ENCODE data around the gene TSPAN31. TPM values are rescaled to one million over a fixed set of nuclear protein-coding genes. Genes with fewer than 3 reads are reported as not detected.

Gene TSPAN31
- total RNA-seq, 1 donor from 2014 or later = 42.3 TPM

DNA sequence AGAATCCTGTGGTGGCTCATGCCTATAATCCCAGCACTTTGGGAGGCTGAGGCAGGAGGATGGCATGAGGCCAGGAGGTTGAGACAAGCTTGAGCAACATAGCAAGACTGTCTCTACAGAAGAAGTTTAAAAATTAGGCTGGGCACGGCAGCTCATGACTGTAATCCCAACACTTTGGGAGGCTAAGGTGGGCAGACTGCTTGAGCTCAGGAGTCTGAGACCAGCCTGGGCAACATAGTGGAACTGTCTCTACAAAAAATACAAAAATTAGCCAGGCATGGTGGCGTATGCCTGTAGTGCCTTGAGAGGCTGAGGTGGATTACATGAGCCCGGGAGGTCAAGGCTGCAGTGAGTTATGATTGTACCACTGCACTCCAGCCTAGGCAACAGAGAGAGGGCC is 23.0 kb downstream of the TSPAN31 start:
- intact Hi-C loops (cut with DNase I) = loop anchor here (5.0 kb wide), 1 partner anchor 41 kb away; no protein-coding TSS in a partner anchor
- Histone ChIP-seq H3K4me1 (peaks cover 0 to 32% of the 10 kb centered on the region in 2 donors), H3K27me3 (no peaks in the 10 kb centered on the region), H3K27ac (no peak overlapping the region), H3K9me3 (no peaks in the 10 kb centered on the region), H3K36me3 (no peaks in the 10 kb centered on the region), H3K4me3 (no peak overlapping the region)
- DNase-seq (ENCODE audit: low spot score in 2 of 2) = peak in 1 of 2 donors; percentile 54
- TF ChIP-seq, protein P1, sequence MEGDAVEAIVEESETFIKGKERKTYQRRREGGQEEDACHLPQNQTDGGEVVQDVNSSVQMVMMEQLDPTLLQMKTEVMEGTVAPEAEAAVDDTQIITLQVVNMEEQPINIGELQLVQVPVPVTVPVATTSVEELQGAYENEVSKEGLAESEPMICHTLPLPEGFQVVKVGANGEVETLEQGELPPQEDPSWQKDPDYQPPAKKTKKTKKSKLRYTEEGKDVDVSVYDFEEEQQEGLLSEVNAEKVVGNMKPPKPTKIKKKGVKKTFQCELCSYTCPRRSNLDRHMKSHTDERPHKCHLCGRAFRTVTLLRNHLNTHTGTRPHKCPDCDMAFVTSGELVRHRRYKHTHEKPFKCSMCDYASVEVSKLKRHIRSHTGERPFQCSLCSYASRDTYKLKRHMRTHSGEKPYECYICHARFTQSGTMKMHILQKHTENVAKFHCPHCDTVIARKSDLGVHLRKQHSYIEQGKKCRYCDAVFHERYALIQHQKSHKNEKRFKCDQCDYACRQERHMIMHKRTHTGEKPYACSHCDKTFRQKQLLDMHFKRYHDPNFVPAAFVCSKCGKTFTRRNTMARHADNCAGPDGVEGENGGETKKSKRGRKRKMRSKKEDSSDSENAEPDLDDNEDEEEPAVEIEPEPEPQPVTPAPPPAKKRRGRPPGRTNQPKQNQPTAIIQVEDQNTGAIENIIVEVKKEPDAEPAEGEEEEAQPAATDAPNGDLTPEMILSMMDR (IDR thresholded peaks at IDR 0.05) = no peak

DNA sequence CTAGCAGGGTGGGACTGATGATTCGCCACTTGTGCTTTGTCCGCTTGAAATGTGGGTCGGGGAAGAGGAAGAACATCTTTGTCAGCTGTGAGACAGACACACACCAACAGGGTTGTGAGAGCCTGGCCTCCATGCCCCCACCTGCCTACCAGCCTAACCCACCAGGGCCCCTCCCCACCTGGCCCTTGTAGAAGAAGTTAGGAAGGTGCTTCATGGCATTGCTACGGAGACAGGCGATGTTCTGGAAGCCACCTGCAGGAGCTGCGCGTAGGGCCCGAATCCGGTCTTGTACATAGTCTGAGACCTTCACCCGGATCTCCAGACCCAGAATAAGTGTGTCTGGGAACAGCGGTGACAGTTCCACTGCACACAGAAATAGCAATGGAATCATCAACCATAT is 24.8 kb downstream of the TSPAN31 start:
- no peaks in the 10 kb centered on the region for H3K9me3 ChIP-seq
- H3K4me1 ChIP-seq = peaks cover 2 to 38% of the 10 kb centered on the region in 2 donors
- intact Hi-C loops (cut with DNase I) = loop anchor here (5.0 kb wide), 1 partner anchor 42 kb away; no protein-coding TSS in a partner anchor
- peaks cover 0 to 3% of the 10 kb centered on the region in 2 donors for H3K36me3 ChIP-seq
- H3K27me3 ChIP-seq = no peaks in the 10 kb centered on the region
- H3K27ac ChIP-seq = no peak overlapping the region
- TF ChIP-seq, protein P1 (IDR thresholded peaks at IDR 0.05) = no peak
- no peak overlapping the region for H3K4me3 ChIP-seq
- no peak for DNase-seq (ENCODE audit: low spot score in 2 of 2)

DNA sequence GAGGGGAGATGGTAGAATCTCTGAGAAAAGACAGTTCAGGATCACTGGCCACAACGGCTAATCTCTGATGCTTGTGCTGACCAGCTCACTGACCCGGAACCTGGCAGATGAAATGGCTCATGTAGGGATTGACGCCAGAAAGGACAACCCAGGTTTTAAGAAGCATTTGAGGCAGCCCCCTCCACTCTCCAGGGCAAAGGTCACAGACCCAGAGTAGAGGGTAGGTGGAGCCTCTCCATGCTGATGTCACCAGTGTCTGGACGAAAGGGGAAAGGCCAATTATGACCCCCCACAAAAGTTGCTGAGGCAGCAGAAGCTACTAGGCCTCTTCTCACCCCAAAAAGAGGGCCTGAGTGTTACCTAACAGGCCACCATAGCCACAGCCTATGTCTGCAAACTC is 25.9 kb downstream of the TSPAN31 start:
- no peaks in the 10 kb centered on the region for H3K9me3 ChIP-seq
- H3K27ac ChIP-seq = peak overlapping the region; percentile 90 to 94
- H3K27me3 ChIP-seq = no peaks in the 10 kb centered on the region
- H3K36me3 ChIP-seq = peaks cover 0 to 11% of the 10 kb centered on the region in 2 donors
- peak in 1 of 2 donors; percentile 60 for DNase-seq (ENCODE audit: low spot score in 2 of 2)
- intact Hi-C loops (cut with DNase I) = loop anchor here (1.0 kb wide), 1 partner anchor 18 kb away; the partner anchor contains the start of gene CDK4
- TF ChIP-seq, protein P1 (IDR thresholded peaks at IDR 0.05) = no peak
- H3K4me1 ChIP-seq = peaks cover 2 to 27% of the 10 kb centered on the region in 2 donors
- no peak overlapping the region for H3K4me3 ChIP-seq

DNA sequence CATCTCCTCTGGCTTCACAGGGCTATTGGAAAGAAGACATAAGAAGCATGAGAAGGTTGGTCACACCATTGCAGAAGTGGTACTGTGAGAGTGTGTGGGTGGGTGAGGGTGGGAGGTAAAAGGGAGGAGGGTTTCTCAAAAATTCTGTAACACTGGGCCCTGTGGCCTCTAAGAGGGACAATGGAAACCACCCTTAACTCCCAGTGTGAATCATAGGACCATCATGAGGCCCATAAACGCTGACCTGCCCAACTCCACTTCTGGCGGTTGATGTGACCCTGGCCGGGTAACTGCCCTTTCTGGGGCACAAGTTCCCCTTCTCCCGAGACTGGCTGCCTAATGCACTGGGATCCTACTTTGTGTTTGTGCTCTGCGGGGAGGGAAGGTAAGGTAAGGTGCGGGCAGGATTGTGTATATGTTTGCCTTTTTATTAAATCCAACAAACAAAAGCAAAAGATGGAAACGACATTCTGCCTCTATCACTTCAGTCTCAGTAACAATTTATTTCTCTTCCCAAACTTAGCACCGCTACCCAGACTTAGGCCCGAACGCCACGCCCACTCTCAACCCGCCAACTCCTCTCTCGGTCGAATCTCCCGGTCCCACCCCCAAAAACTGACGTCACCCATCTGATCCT is 26.5 kb downstream of the TSPAN31 start:
- intact Hi-C loops (cut with DNase I) = loop anchor here (1.0 kb wide), 1 partner anchor 19 kb away; the partner anchor contains the start of gene CDK4
- peak; percentile 53 to 93 for DNase-seq (ENCODE audit: low spot score in 2 of 2)
- TF ChIP-seq, protein P1 (IDR thresholded peaks at IDR 0.05) = no peak

DNA sequence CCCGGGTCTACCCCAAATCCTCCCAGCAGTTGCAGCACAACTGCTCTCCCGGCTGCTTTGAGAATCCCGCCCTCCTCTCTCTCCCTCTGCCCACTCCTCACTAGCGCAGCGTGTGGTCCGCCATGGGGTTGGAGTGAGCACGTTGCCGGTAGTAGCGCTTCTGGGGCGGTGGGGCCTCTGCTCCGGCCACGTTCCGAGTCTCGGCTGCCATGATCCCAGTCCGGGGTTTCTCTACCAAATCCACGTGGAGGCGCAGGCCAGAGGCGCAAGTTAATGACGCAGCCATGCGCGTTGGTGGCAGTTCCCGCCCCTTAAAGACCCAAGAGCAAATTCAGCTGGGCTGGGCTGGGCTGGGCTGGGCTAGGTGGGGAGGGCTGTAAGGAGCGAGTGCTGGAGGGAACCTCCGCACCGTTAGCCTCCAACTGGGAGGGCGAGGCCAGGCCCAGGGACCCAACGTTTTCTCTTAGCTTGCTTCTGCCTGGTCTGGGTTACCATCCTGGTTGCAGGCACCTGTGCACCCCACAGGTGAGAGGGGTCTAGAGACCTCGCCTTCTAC is 27.1 kb downstream of the TSPAN31 start, which contains the start of gene METTL1:
TSS of gene METTL1 (minus strand) at position 233 of the 556 bp plus-strand sequence. CDS start at position 211, 22 bp downstream.
- H3K36me3 ChIP-seq = peaks cover 0 to 11% of the 10 kb centered on the region in 2 donors

More for the DNA sequence above, 26.5 kb downstream of the TSPAN31 start:
- peaks cover 0 to 11% of the 10 kb centered on the region in 2 donors for H3K36me3 ChIP-seq
- H3K9me3 ChIP-seq = no peaks in the 10 kb centered on the region
- peaks cover 2 to 20% of the 10 kb centered on the region in 2 donors for H3K4me1 ChIP-seq
- no peaks in the 10 kb centered on the region for H3K27me3 ChIP-seq
- peak overlapping the region; percentile 80 to 83 for H3K4me3 ChIP-seq
- peak overlapping the region; percentile 90 to 94 for H3K27ac ChIP-seq

More for the DNA sequence above, 27.1 kb downstream of the TSPAN31 start, which contains the start of gene METTL1:
- peaks cover 2 to 16% of the 10 kb centered on the region in 2 donors for H3K4me1 ChIP-seq
- DNase-seq (ENCODE audit: low spot score in 2 of 2) = peak; percentile 91 to 97
- no peaks in the 10 kb centered on the region for H3K9me3 ChIP-seq
- H3K4me3 ChIP-seq = peak within 1 kb of the TSS; percentile 80 to 83
- peak within 1 kb of the TSS; percentile 90 to 94 for H3K27ac ChIP-seq
- no peaks in the 10 kb centered on the region for H3K27me3 ChIP-seq
- TF ChIP-seq, protein P1 (IDR thresholded peaks at IDR 0.05) = no peak
- intact Hi-C loops (cut with DNase I) = loop anchor here (1.0 kb wide), 1 partner anchor 20 kb away; the partner anchor contains the start of gene CDK4
